WTC11 (cell line): ENCODE results near the gene IL31. TPM values are rescaled to one million over a fixed set of nuclear protein-coding genes. Genes with fewer than 3 reads are reported as not detected.

Source experiments
- ATAC-seq: fragments of 200-7000 bp; cut with Tn5 transposase; 2 replicates; pipeline ENCODE4 v1.10.0; 2021; ENCODE audit warnings: mild to moderate bottlenecking, moderate library complexity
- CTCF ChIA-PET: fragments of 300-600 bp; sonication (Branson Sonifier 250); formaldehyde crosslinking; loops from one replicate; lab custom pipeline; 2021; ENCODE audit warnings: antibody characterized with exemption; lab: Charles Lee
- POLR2A ChIA-PET: fragments of 350-600 bp; sonication (Branson Sonifier 250); formaldehyde crosslinking; loops from one replicate; lab custom pipeline; 2021; ENCODE audit warnings: antibody characterized with exemption; lab: Charles Lee
- DNase-seq: peaks from one replicate; pipeline ENCODE4 v3.0.0; 2021; ENCODE audit warnings: low spot score
- H3K27ac Mint-ChIP-seq: 2 replicates; pipeline ENCODE4 v1.8.0; 2021; ENCODE audit warnings: mixed read lengths
- H3K27me3 Mint-ChIP-seq: 2 replicates; pipeline ENCODE4 v1.8.0; 2021; ENCODE audit warnings: low read depth, mild to moderate bottlenecking, moderate library complexity, mixed read lengths
- H3K36me3 Mint-ChIP-seq: 2 replicates; pipeline ENCODE4 v1.8.0; 2021; ENCODE audit warnings: mixed read lengths
- H3K4me1 Mint-ChIP-seq: 2 replicates; pipeline ENCODE4 v1.8.0; 2022; ENCODE audit warnings: mixed read lengths
- H3K4me3 Mint-ChIP-seq: 2 replicates; pipeline ENCODE4 v1.8.0; 2021; ENCODE audit warnings: mild to moderate bottlenecking, moderate library complexity, mixed read lengths
- H3K9me3 Mint-ChIP-seq: 2 replicates; pipeline ENCODE4 v1.8.0; 2021; ENCODE audit warnings: mixed read lengths
- CREM ChIP-seq: sonication (generic); formaldehyde crosslinking; IDR thresholded peaks from 2 replicates; pipeline ENCODE4 v1.8.1; 2022; ENCODE audit warnings: mild to moderate bottlenecking, missing genetic modification reagents, moderate library complexity
- ELF4 ChIP-seq: sonication (generic); formaldehyde crosslinking; IDR thresholded peaks from 2 replicates; pipeline ENCODE4 v1.8.1; 2022; ENCODE audit warnings: low read depth, mild to moderate bottlenecking, moderate library complexity, missing genetic modification reagents
- FOXJ3 ChIP-seq: sonication (generic); formaldehyde crosslinking; IDR thresholded peaks from 2 replicates; pipeline ENCODE4 v1.9.0; 2021; ENCODE audit warnings: missing genetic modification reagents, mild to moderate bottlenecking, borderline replicate concordance
- FOXP1 ChIP-seq: sonication (generic); formaldehyde crosslinking; IDR thresholded peaks from 2 replicates; pipeline ENCODE4 v1.8.0; 2022; ENCODE audit warnings: missing genetic modification reagents, mild to moderate bottlenecking, moderate library complexity, borderline replicate concordance
- FOXP4 ChIP-seq: sonication (generic); formaldehyde crosslinking; IDR thresholded peaks from 2 replicates; pipeline ENCODE4 v1.8.0; 2022; ENCODE audit warnings: mild to moderate bottlenecking, missing genetic modification reagents
- GABPB1 ChIP-seq: sonication (generic); formaldehyde crosslinking; IDR thresholded peaks from 2 replicates; pipeline ENCODE4 v1.8.1; 2023; ENCODE audit warnings: mild to moderate bottlenecking, missing genetic modification reagents
- GRHL2 ChIP-seq: fragments of 250-450 bp; sonication (Bioruptor Pico); IDR thresholded peaks from 2 replicates; pipeline ENCODE4 v1.8.0; 2022; ENCODE audit warnings: mild to moderate bottlenecking, moderate library complexity; ENCODE audit not compliant: insufficient replicate concordance, severe bottlenecking
- MLX ChIP-seq: sonication (generic); formaldehyde crosslinking; IDR thresholded peaks from 2 replicates; pipeline ENCODE4 v1.8.1; 2023; ENCODE audit warnings: mild to moderate bottlenecking, missing genetic modification reagents, moderate library complexity
- NFE2L1 ChIP-seq: sonication (generic); formaldehyde crosslinking; IDR thresholded peaks from 2 replicates; pipeline ENCODE4 v1.8.1; 2023; ENCODE audit warnings: missing genetic modification reagents
- NR1H2 ChIP-seq: sonication (generic); formaldehyde crosslinking; IDR thresholded peaks from 2 replicates; pipeline ENCODE4 v1.9.0; 2021; ENCODE audit warnings: mild to moderate bottlenecking, moderate library complexity, missing genetic modification reagents
- PRRX2 ChIP-seq: fragments of 250-450 bp; sonication (Bioruptor Pico); IDR thresholded peaks from 2 replicates; pipeline ENCODE4 v1.8.0; 2021; ENCODE audit warnings: mild to moderate bottlenecking
- SOX15 ChIP-seq: fragments of 250-450 bp; sonication (Bioruptor Pico); IDR thresholded peaks from 2 replicates; pipeline ENCODE4 v1.9.0; 2021; ENCODE audit warnings: mild to moderate bottlenecking
- TP53 ChIP-seq: sonication (generic); formaldehyde crosslinking; IDR thresholded peaks from 2 replicates; pipeline ENCODE4 v1.8.1; 2023; ENCODE audit warnings: mild to moderate bottlenecking, missing genetic modification reagents
- USF2 ChIP-seq: sonication (generic); formaldehyde crosslinking; IDR thresholded peaks from 2 replicates; pipeline ENCODE4 v1.8.1; 2023; ENCODE audit warnings: mild to moderate bottlenecking, missing genetic modification reagents, moderate library complexity
- ZBTB21 ChIP-seq: sonication (generic); formaldehyde crosslinking; IDR thresholded peaks from 2 replicates; pipeline ENCODE4 v1.8.1; 2023; ENCODE audit warnings: mild to moderate bottlenecking, missing genetic modification reagents, borderline replicate concordance
- ZNF121 ChIP-seq: sonication (generic); formaldehyde crosslinking; IDR thresholded peaks from 2 replicates; pipeline ENCODE4 v1.8.0; 2023; ENCODE audit warnings: missing genetic modification reagents
- ZNF671 ChIP-seq: fragments of 250-450 bp; sonication (Bioruptor Pico); IDR thresholded peaks from 2 replicates; pipeline ENCODE4 v1.8.0; 2021; ENCODE audit warnings: mild to moderate bottlenecking
- total RNA-seq: library from RNA; stranded (reverse); gene quantifications from 3 replicates; pipeline ENCODE4 v1.2.3, GENCODE V29; 2021
- TF ChIP-seq, protein P1 (sequence below): sonication (generic); formaldehyde crosslinking; IDR thresholded peaks from 2 replicates; pipeline ENCODE4 v1.8.1; 2023; ENCODE audit warnings: mild to moderate bottlenecking, moderate library complexity, missing genetic modification reagents
- TF ChIP-seq, protein P2 (sequence below): fragments of 250-450 bp; sonication (Bioruptor Pico); IDR thresholded peaks from 2 replicates; pipeline ENCODE4 v1.9.0; 2021; ENCODE audit warnings: moderate library complexity, mild to moderate bottlenecking, inconsistent platforms, borderline replicate concordance
- TF ChIP-seq, protein P3 (sequence below): sonication (generic); formaldehyde crosslinking; IDR thresholded peaks from 2 replicates; pipeline ENCODE4 v1.8.1; 2022; ENCODE audit warnings: missing genetic modification reagents, borderline replicate concordance
- TF ChIP-seq, protein P4 (sequence below): fragments of 250-450 bp; sonication (Bioruptor Pico); conservative IDR thresholded peaks from 2 replicates; pipeline ENCODE4 v1.9.0; 2021; ENCODE audit warnings: mild to moderate bottlenecking

Gene IL31
- total RNA-seq, 1 experiment from 2014 or later: not detected

- no peak overlapping the region for H3K4me3 Mint-ChIP-seq
- no peak for TF ChIP-seq ZNF671
- TF ChIP-seq, protein P1, sequence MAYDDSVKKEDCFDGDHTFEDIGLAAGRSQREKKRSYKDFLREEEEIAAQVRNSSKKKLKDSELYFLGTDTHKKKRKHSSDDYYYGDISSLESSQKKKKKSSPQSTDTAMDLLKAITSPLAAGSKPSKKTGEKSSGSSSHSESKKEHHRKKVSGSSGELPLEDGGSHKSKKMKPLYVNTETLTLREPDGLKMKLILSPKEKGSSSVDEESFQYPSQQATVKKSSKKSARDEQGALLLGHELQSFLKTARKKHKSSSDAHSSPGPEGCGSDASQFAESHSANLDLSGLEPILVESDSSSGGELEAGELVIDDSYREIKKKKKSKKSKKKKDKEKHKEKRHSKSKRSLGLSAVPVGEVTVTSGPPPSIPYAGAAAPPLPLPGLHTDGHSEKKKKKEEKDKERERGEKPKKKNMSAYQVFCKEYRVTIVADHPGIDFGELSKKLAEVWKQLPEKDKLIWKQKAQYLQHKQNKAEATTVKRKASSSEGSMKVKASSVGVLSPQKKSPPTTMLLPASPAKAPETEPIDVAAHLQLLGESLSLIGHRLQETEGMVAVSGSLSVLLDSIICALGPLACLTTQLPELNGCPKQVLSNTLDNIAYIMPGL (CRISPR knock-in tag): no peak
- TF ChIP-seq PRRX2: no peak
- TF ChIP-seq FOXJ3 (CRISPR knock-in tag): no peak
- TF ChIP-seq, all 79 proteins: peak for 0
- Mint-ChIP-seq H3K36me3 (peaks cover 40% of the 10 kb centered on the region), H3K27me3 (no peaks in the 10 kb centered on the region; the same call in 1 of the 2 replicates), H3K4me1 (no peaks in the 10 kb centered on the region), H3K27ac (no peak overlapping the region), H3K9me3 (peaks cover 18% of the 10 kb centered on the region)
- DNase-seq (no peak), ATAC-seq (no peak)
- POLR2A ChIA-PET: no interaction called here
- CTCF ChIA-PET: interaction anchor here (1.7 kb wide), 1 partner anchor 13 kb away, joined by 5 read pairs; no protein-coding TSS in a partner anchor
Observed at GRCh38 chr12:122144885-122145284, 29.1 kb downstream of the IL31 start.

DNA sequence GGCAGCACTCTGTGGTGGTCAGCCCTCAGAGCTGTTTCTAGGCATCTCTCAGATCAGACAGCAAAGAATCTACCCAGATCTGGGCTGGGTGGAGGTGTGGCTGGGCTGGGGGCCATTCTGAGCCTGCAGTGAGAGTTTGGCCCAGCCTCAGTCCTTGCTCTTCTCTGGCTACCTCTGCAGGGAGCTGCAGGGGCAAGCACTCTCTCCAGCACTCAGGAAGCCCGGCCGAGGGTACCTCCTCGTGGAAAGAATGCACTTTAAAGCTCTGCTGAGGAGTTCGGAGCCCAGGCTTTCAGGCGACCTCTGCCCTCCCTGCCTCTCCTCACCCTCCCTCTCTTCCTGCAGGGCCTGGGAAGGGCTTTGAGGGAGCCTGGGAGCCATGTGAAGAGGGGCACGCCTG is 31.2 kb downstream of the IL31 start:
- no peaks in the 10 kb centered on the region; the same call in 1 of the 2 replicates for H3K27me3 Mint-ChIP-seq
- no peak for ATAC-seq
- CTCF ChIA-PET: interaction anchor here (0.5 to 1.2 kb wide), 2 partner anchors 10 to 12 kb away, joined by 4 to 5 read pairs; no protein-coding TSS in a partner anchor
- no peaks in the 10 kb centered on the region for H3K4me1 Mint-ChIP-seq
- peaks cover 48% of the 10 kb centered on the region for H3K36me3 Mint-ChIP-seq
- H3K9me3 Mint-ChIP-seq: peaks cover 18% of the 10 kb centered on the region
- POLR2A ChIA-PET: no interaction called here
- H3K27ac Mint-ChIP-seq: no peak overlapping the region
- TF ChIP-seq GRHL2 (CRISPR knock-in tag): no peak
- TF ChIP-seq, protein P2, sequence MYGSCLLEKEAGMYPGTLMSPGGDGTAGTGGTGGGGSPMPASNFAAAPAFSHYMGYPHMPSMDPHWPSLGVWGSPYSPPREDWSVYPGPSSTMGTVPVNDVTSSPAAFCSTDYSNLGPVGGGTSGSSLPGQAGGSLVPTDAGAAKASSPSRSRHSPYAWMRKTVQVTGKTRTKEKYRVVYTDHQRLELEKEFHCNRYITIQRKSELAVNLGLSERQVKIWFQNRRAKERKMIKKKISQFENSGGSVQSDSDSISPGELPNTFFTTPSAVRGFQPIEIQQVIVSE: no peak
- no peak for TF ChIP-seq NFE2L1 (CRISPR knock-in tag)
- TF ChIP-seq FOXP1 (CRISPR knock-in tag): no peak
- TF ChIP-seq GABPB1: no peak
- TF ChIP-seq, protein P3, sequence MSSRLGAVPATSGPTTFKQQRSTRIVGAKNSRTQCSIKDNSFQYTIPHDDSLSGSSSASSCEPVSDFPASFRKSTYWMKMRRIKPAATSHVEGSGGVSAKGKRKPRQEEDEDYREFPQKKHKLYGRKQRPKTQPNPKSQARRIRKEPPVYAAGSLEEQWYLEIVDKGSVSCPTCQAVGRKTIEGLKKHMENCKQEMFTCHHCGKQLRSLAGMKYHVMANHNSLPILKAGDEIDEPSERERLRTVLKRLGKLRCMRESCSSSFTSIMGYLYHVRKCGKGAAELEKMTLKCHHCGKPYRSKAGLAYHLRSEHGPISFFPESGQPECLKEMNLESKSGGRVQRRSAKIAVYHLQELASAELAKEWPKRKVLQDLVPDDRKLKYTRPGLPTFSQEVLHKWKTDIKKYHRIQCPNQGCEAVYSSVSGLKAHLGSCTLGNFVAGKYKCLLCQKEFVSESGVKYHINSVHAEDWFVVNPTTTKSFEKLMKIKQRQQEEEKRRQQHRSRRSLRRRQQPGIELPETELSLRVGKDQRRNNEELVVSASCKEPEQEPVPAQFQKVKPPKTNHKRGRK (CRISPR knock-in tag): no peak
- no peak for TF ChIP-seq ELF4 (CRISPR knock-in tag)
- no peak for TF ChIP-seq USF2 (CRISPR knock-in tag)
- no peak for TF ChIP-seq SOX15 (CRISPR knock-in tag)
- no peak for TF ChIP-seq FOXP4 (CRISPR knock-in tag)
- TF ChIP-seq ZBTB21 (CRISPR knock-in tag): no peak
- TF ChIP-seq MLX: no peak
- TF ChIP-seq, protein P4, sequence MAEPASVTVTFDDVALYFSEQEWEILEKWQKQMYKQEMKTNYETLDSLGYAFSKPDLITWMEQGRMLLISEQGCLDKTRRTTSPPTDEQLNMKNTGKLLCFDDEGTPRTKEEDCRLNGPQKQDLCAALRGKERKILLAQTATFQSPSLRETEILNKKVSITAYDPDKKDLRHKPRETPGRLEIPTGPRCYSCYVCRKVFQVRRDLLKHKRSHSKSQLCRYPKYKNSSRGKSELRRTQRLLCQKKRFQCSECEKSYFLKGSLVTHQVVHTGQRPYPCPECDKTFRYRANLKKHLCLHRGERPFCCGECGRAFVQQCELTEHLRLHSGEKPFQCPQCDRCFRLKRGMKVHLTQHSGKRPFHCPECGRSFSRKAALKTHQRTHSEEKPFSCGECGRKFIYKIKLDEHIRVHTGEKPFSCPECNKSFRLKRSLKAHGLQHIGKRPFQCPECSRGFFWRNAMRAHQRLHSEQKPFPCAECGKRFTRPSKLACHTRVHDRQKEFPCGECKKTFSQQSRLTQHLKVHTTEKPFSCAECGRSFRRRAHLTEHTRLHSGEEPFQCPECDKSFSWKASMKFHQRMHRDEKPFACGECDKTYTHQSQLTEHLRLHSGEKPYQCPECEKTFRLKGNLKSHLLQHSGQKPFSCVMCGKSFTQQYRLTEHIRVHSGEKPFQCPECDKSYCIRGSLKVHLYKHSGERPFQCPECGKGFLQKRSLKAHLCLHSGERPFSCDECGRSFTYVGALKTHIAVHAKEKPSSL (CRISPR knock-in tag): no peak
- no peak for TF ChIP-seq CREM (CRISPR knock-in tag)
- TF ChIP-seq ZNF121 (CRISPR knock-in tag): no peak
- TF ChIP-seq TP53 (CRISPR knock-in tag): no peak
- no peak for TF ChIP-seq NR1H2 (CRISPR knock-in tag)
- TF ChIP-seq, all 79 proteins: peak for 0
- no peak overlapping the region for H3K4me3 Mint-ChIP-seq
- no peak for DNase-seq
